K562 (cell line): ENCODE data around the gene NDN. TPM values are rescaled to one million over a fixed set of nuclear protein-coding genes. Genes with fewer than 3 reads are reported as not detected.

ENCODE experiments used
- BRCA1 ChIP-seq, 2 experiments: fragments of 450-650 bp in 1 of 2; sonication (generic) in 1 of 2; formaldehyde crosslinking in 1 of 2; IDR thresholded peaks; 2 replicates each; pipeline versions ENCODE4 v1.5.0 to v1.6.1; 2017 to 2020; ENCODE audit warnings: mild to moderate bottlenecking in 1 of 2, missing genetic modification reagents in 1 of 2
- BRF1 ChIP-seq: IDR thresholded peaks from 3 replicates; pipeline ENCODE4 v1.6.1; 2011; ENCODE audit warnings: borderline replicate concordance, mild to moderate bottlenecking; ENCODE audit not compliant: insufficient read length; ENCODE audit errors: extremely low read depth
- CBX8 ChIP-seq: fragments of 200-600 bp; sonication (generic); IDR thresholded peaks from 2 replicates; pipeline ENCODE4 v1.6.1; 2012; ENCODE audit warnings: borderline replicate concordance, mixed run types, low read depth, mild to moderate bottlenecking, moderate library complexity, mixed read lengths, low read length, control low read depth, inconsistent platforms; ENCODE audit not compliant: poor library complexity, severe bottlenecking; ENCODE audit errors: extremely low read depth
- ELF4 ChIP-seq: fragments of 450-650 bp; formaldehyde crosslinking; IDR thresholded peaks from 2 replicates; pipeline ENCODE4 v1.4.0; 2022; ENCODE audit warnings: missing genetic modification characterization
- FOXK1 ChIP-seq: sonication (generic); formaldehyde crosslinking; IDR thresholded peaks from 2 replicates; pipeline ENCODE4 v1.8.0; 2022; ENCODE audit warnings: missing genetic modification reagents, mild to moderate bottlenecking, borderline replicate concordance
- FUS ChIP-seq: fragments of 200-400 bp; formaldehyde crosslinking; optimal IDR thresholded peaks from 2 replicates; pipeline ENCODE3; 2017; ENCODE audit warnings: low read depth, low read length
- ILK ChIP-seq: fragments of 450-650 bp; IDR thresholded peaks from 2 replicates; pipeline ENCODE4 v1.6.1; 2016; ENCODE audit warnings: missing genetic modification characterization, low read depth, mild to moderate bottlenecking, missing compliant biosample characterization, moderate library complexity, borderline replicate concordance
- L3MBTL2 ChIP-seq: fragments of 450-650 bp; IDR thresholded peaks from 2 replicates; pipeline ENCODE4 v1.6.1; 2016; ENCODE audit warnings: mild to moderate bottlenecking, moderate library complexity
- MCM7 ChIP-seq, 2 experiments: fragments of 450-650 bp; IDR thresholded peaks; 2 replicates each; pipeline ENCODE4 v1.6.1; 2016 to 2018
- NRF1 ChIP-seq, 2 experiments: fragments of 450-650 bp; IDR thresholded peaks in 1 of 2; conservative IDR thresholded peaks in 1 of 2; 2 replicates each; pipeline ENCODE4 v1.6.1; 2014; ENCODE audit warnings: mild to moderate bottlenecking in 2 of 2
- PCBP2 ChIP-seq: fragments of 200-400 bp; formaldehyde crosslinking; IDR thresholded peaks from 2 replicates; pipeline ENCODE4 v1.6.1; 2018; ENCODE audit warnings: low read length, low read depth, mild to moderate bottlenecking, moderate library complexity; ENCODE audit not compliant: poor library complexity, severe bottlenecking
- POLR2G ChIP-seq: fragments of 200-400 bp; formaldehyde crosslinking; IDR thresholded peaks from 2 replicates; pipeline ENCODE4 v1.6.1; 2017; ENCODE audit warnings: low read depth, mild to moderate bottlenecking, antibody characterized with exemption, low read length, moderate library complexity
- PTTG1 ChIP-seq: fragments of 450-650 bp; IDR thresholded peaks from 2 replicates; pipeline ENCODE4 v1.6.1; 2016; ENCODE audit warnings: low read depth, mild to moderate bottlenecking, missing genetic modification characterization, missing compliant biosample characterization
- RBFOX2 ChIP-seq: fragments of 200-400 bp; formaldehyde crosslinking; IDR thresholded peaks from 2 replicates; pipeline ENCODE4 v1.6.1; 2017; ENCODE audit warnings: low read depth, mild to moderate bottlenecking, low read length, moderate library complexity
- TARDBP ChIP-seq: fragments of 450-650 bp; IDR thresholded peaks from 2 replicates; pipeline ENCODE4 v1.6.1; 2016
- YBX1 ChIP-seq: fragments of 450-650 bp; IDR thresholded peaks from 2 replicates; pipeline ENCODE4 v1.7.1; 2016; ENCODE audit warnings: mild to moderate bottlenecking
- polyA plus RNA-seq, 8 experiments: library from polyadenylated mRNA; depleted of rRNA in 4 of 8; stranded (reverse) in 5 of 8; unstranded in 3 of 8; fragments of >200 nt; fragmentation: Nextera tagmentation in 2 of 8; fragmentation: Illumina TruSeq in 1 of 8; extraction: Ambion mirVana in 2 of 8; extraction: Trizol in 1 of 8; gene quantifications; 2 replicates each; pipeline versions ENCODE4 v1.2.1 to v1.2.3, GENCODE V29; 2011 to 2014; ENCODE audit warnings: inconsistent platforms in 1 of 8, missing spikeins in 1 of 8
- total RNA-seq, 7 experiments: library from RNA; depleted of rRNA in 6 of 7; stranded (reverse); fragments of >200 nt in 6 of 7; fragmentation: Illumina TruSeq in 2 of 7; extraction: Trizol in 2 of 7; gene quantifications; 2 replicates each; pipeline versions ENCODE4 v1.2.1 to v1.2.3, GENCODE V29; 2011 to 2021; ENCODE audit warnings: low replicate concordance in 1 of 7
- TF ChIP-seq, protein P1 (sequence below): sonication (generic); formaldehyde crosslinking; IDR thresholded peaks from 2 replicates; pipeline ENCODE4 v1.8.1; 2023; ENCODE audit warnings: mild to moderate bottlenecking, missing genetic modification reagents
- TF ChIP-seq, protein P2 (sequence below): sonication (generic); formaldehyde crosslinking; IDR thresholded peaks from 2 replicates; pipeline ENCODE4 v1.8.1; 2023; ENCODE audit warnings: mild to moderate bottlenecking, missing genetic modification reagents
- TF ChIP-seq, protein P3 (sequence below): fragments of 200-800 bp; sonication (Bioruptor generic); IDR thresholded peaks from 2 replicates; pipeline ENCODE4 v1.6.1; 2017; ENCODE audit warnings: missing genetic modification characterization, missing compliant biosample characterization
- TF ChIP-seq, protein P4 (sequence below): sonication (generic); formaldehyde crosslinking; IDR thresholded peaks from 2 replicates; pipeline ENCODE4 v1.8.0; 2023; ENCODE audit warnings: mild to moderate bottlenecking, missing genetic modification reagents

The NDN gene
- total and polyA plus RNA-seq, 9 of the 15 experiments (the other 6 are each of a cell fraction or from before 2014, with no cell fraction given): 0.52 to 5.7 (median 2.1) TPM

DNA sequence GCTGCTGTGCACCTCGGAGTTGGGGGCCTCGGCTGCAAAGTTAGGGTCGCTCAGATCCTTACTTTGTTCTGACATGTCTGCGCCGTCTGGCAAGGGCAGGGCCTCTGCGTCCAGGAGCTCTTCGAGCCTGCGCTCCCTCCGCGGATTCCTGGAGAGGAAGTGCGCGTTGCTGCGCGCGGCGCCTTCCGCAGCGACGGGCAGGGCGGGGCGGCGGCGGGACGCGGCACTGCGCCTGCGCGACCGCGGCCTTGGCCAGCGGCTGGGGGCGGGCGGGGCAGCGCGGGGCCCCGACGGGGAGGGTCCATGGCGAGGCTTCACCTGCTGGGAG, at the start of gene NDN (continued):
- TF ChIP-seq, protein P1, sequence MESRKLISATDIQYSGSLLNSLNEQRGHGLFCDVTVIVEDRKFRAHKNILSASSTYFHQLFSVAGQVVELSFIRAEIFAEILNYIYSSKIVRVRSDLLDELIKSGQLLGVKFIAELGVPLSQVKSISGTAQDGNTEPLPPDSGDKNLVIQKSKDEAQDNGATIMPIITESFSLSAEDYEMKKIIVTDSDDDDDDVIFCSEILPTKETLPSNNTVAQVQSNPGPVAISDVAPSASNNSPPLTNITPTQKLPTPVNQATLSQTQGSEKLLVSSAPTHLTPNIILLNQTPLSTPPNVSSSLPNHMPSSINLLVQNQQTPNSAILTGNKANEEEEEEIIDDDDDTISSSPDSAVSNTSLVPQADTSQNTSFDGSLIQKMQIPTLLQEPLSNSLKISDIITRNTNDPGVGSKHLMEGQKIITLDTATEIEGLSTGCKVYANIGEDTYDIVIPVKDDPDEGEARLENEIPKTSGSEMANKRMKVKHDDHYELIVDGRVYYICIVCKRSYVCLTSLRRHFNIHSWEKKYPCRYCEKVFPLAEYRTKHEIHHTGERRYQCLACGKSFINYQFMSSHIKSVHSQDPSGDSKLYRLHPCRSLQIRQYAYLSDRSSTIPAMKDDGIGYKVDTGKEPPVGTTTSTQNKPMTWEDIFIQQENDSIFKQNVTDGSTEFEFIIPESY (CRISPR knock-in tag): no peak
- TF ChIP-seq POLR2G: 0 out of 2 replicates have a peak, but pooled peaks have one; percentile 27
- TF ChIP-seq, protein P2, sequence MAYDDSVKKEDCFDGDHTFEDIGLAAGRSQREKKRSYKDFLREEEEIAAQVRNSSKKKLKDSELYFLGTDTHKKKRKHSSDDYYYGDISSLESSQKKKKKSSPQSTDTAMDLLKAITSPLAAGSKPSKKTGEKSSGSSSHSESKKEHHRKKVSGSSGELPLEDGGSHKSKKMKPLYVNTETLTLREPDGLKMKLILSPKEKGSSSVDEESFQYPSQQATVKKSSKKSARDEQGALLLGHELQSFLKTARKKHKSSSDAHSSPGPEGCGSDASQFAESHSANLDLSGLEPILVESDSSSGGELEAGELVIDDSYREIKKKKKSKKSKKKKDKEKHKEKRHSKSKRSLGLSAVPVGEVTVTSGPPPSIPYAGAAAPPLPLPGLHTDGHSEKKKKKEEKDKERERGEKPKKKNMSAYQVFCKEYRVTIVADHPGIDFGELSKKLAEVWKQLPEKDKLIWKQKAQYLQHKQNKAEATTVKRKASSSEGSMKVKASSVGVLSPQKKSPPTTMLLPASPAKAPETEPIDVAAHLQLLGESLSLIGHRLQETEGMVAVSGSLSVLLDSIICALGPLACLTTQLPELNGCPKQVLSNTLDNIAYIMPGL (CRISPR knock-in tag): no peak
- TF ChIP-seq L3MBTL2: 0 out of 2 replicates have a peak, but pooled peaks have one; percentile 46
- peak; percentile 36; the same call in 1 of the 2 replicates for TF ChIP-seq RBFOX2
- TF ChIP-seq FOXK1 (CRISPR knock-in tag): no peak
- TF ChIP-seq BRCA1 (IDR thresholded peaks at IDR 0.05): no peak
- no peak for TF ChIP-seq BRCA1 (CRISPR knock-in tag; IDR thresholded peaks at IDR 0.05)
- TF ChIP-seq, protein P3, sequence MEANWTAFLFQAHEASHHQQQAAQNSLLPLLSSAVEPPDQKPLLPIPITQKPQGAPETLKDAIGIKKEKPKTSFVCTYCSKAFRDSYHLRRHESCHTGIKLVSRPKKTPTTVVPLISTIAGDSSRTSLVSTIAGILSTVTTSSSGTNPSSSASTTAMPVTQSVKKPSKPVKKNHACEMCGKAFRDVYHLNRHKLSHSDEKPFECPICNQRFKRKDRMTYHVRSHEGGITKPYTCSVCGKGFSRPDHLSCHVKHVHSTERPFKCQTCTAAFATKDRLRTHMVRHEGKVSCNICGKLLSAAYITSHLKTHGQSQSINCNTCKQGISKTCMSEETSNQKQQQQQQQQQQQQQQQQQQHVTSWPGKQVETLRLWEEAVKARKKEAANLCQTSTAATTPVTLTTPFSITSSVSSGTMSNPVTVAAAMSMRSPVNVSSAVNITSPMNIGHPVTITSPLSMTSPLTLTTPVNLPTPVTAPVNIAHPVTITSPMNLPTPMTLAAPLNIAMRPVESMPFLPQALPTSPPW (CRISPR knock-in tag): peak; percentile 52; the same call in 1 of the 2 replicates
- TF ChIP-seq, protein P4, sequence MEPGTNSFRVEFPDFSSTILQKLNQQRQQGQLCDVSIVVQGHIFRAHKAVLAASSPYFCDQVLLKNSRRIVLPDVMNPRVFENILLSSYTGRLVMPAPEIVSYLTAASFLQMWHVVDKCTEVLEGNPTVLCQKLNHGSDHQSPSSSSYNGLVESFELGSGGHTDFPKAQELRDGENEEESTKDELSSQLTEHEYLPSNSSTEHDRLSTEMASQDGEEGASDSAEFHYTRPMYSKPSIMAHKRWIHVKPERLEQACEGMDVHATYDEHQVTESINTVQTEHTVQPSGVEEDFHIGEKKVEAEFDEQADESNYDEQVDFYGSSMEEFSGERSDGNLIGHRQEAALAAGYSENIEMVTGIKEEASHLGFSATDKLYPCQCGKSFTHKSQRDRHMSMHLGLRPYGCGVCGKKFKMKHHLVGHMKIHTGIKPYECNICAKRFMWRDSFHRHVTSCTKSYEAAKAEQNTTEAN (CRISPR knock-in tag): no peak
- no peak for TF ChIP-seq YBX1
- TF ChIP-seq TARDBP: no peak
- TF ChIP-seq NRF1 (conservative IDR thresholded peaks at IDR 0.05 in 1 of 2, IDR thresholded peaks at IDR 0.05 in 1 of 2): peak; percentile 70 to 78
- no peak for TF ChIP-seq PCBP2
- TF ChIP-seq ELF4 (CRISPR knock-in tag): no peak
- TF ChIP-seq BRF1: no peak
- TF ChIP-seq CBX8: no peak
- TF ChIP-seq PTTG1: no peak
- no peak for TF ChIP-seq FUS
- no peak for TF ChIP-seq MCM7 (IDR thresholded peaks at IDR 0.05)
- TF ChIP-seq ILK: no peak
